ENCODE results near the gene MORN3. TPM values are rescaled to one million over a fixed set of nuclear protein-coding genes. Genes with fewer than 3 reads are reported as not detected.
"Not testable (repeated sequence)": the region's sequence is repeated elsewhere in the genome, so short reads cannot be mapped to it uniquely, and the experiment has no call there.

Gene MORN3
- total and polyA plus RNA-seq, 4 donors = 2.4 to 5.8 (median 3.0) TPM

DNA sequence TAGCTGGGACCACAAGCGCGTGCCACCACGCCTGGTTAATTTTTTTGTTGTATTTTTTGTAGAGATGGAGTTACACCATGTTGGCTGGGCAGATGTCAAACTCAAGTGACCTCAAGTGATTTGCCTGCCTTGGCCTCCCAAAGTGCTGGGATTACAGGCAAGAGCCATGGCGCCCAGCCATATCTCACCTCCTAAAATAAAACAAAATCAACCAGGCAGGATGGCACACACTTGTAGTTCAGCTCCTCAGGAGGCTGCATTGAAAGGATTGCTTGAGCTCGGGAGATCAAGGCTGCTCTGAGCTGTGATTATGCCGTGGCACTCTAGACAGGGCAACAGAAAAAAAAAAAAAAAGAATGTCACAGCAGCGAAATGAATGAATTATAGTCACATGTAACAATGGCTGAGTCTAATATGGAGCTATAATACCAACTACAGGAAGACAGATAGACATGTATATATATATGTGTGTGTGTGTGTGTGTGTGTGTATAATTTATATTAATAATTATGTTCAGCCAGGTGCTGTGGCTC is 23.8 kb upstream of the MORN3 start:
- Histone ChIP-seq H3K4me3 (no peak overlapping the region), H3K27ac (ENCODE audit: low read depth in 1 of 2, low read length in 1 of 2) (no peak overlapping the region), H3K27me3 (ENCODE audit: control insufficient read depth in 3 of 3, insufficient read depth in 3 of 3, low read length in 2 of 3) (no peaks in the 10 kb centered on the region), H3K9ac (ENCODE audit: insufficient read depth in 1 of 2, low read length in 2 of 2) (no peak overlapping the region), H3K9me3 (ENCODE audit: control insufficient read depth in 4 of 4, insufficient read depth in 3 of 4, low read length in 3 of 4) (no peaks in the 10 kb centered on the region), H3K4me1 (ENCODE audit: control insufficient read depth in 5 of 5, insufficient read depth in 5 of 5, low read length in 5 of 5) (no peaks in the 10 kb centered on the region), H3K36me3 (ENCODE audit: control insufficient read depth in 4 of 4, insufficient read depth in 4 of 4, low read length in 4 of 4) (no peaks in the 10 kb centered on the region)
- no peak for DNase-seq
- no peak for ATAC-seq (ENCODE audit: insufficient read depth, low FRiP score)
- 71 to 85% methylated on average over 7 of the region's 7 CpGs for whole genome bisulfite sequencing, 2 donors
- TF ChIP-seq, protein P1, sequence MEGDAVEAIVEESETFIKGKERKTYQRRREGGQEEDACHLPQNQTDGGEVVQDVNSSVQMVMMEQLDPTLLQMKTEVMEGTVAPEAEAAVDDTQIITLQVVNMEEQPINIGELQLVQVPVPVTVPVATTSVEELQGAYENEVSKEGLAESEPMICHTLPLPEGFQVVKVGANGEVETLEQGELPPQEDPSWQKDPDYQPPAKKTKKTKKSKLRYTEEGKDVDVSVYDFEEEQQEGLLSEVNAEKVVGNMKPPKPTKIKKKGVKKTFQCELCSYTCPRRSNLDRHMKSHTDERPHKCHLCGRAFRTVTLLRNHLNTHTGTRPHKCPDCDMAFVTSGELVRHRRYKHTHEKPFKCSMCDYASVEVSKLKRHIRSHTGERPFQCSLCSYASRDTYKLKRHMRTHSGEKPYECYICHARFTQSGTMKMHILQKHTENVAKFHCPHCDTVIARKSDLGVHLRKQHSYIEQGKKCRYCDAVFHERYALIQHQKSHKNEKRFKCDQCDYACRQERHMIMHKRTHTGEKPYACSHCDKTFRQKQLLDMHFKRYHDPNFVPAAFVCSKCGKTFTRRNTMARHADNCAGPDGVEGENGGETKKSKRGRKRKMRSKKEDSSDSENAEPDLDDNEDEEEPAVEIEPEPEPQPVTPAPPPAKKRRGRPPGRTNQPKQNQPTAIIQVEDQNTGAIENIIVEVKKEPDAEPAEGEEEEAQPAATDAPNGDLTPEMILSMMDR (IDR thresholded peaks at IDR 0.05; ENCODE audit: control extremely low read depth, extremely low read depth) = no peak

- ATAC-seq (ENCODE audit: insufficient read depth, low FRiP score); H3K27me3 ChIP-seq (ENCODE audit: control insufficient read depth in 3 of 3, insufficient read depth in 3 of 3, low read length in 2 of 3); H3K27ac ChIP-seq (ENCODE audit: low read depth in 1 of 2, low read length in 1 of 2); H3K9me3 ChIP-seq (ENCODE audit: control insufficient read depth in 4 of 4, insufficient read depth in 3 of 4, low read length in 3 of 4); H3K4me3 ChIP-seq; H3K36me3 ChIP-seq (ENCODE audit: control insufficient read depth in 4 of 4, insufficient read depth in 4 of 4, low read length in 4 of 4); H3K4me1 ChIP-seq (ENCODE audit: control insufficient read depth in 5 of 5, insufficient read depth in 5 of 5, low read length in 5 of 5); DNase-seq; H3K9ac ChIP-seq (ENCODE audit: insufficient read depth in 1 of 2, low read length in 2 of 2): not testable (repeated sequence)
- 72 to 78% methylated on average over 3 of the region's 3 CpGs for WGBS, 2 donors
Observed at GRCh38 chr12:121692744-121693143, 23.3 kb upstream of the MORN3 start.

GRCh38 chr12:121689430-121689829 is 20.0 kb upstream of the MORN3 start:
- WGBS, 2 donors = 99 to 100% methylated on average over 2 of the region's 2 CpGs
- ATAC-seq (ENCODE audit: insufficient read depth, low FRiP score) (no peak), DNase-seq (no peak)
- Histone ChIP-seq H3K36me3 (ENCODE audit: control insufficient read depth in 4 of 4, insufficient read depth in 4 of 4, low read length in 4 of 4) (no peaks in the 10 kb centered on the region), H3K9ac (ENCODE audit: insufficient read depth in 1 of 2, low read length in 2 of 2) (no peak overlapping the region), H3K4me1 (ENCODE audit: control insufficient read depth in 5 of 5, insufficient read depth in 5 of 5, low read length in 5 of 5) (no peaks in the 10 kb centered on the region), H3K4me3 (no peak overlapping the region), H3K9me3 (ENCODE audit: control insufficient read depth in 4 of 4, insufficient read depth in 3 of 4, low read length in 3 of 4) (no peaks in the 10 kb centered on the region), H3K27me3 (ENCODE audit: control insufficient read depth in 3 of 3, insufficient read depth in 3 of 3, low read length in 2 of 3) (no peaks in the 10 kb centered on the region), H3K27ac (ENCODE audit: low read depth in 1 of 2, low read length in 1 of 2) (no peak overlapping the region)
- TF ChIP-seq, protein P1 (IDR thresholded peaks at IDR 0.05; ENCODE audit: control extremely low read depth, extremely low read depth) = no peak

DNA sequence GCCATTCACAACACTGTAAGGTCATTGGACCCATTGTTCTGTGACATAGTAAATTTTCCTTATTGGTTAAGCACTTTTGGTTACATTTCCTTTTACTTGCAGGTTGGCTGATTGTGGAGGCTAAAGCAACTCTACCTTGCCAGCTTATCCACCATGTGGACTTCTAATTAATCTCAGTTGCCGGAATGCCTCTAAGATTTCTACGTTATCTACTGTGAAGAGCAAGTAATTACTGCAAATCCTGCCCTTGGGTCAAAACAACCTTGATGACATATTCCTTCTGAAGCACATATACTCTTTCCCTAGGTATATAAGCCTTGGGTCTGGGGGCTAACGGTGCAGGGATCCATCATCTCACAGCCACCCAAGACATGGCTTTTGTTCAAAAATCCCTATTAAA is 19.5 kb upstream of the MORN3 start:
- Histone ChIP-seq H3K4me3 (no peak overlapping the region), H3K9ac (ENCODE audit: insufficient read depth in 1 of 2, low read length in 2 of 2) (no peak overlapping the region), H3K27ac (ENCODE audit: low read depth in 1 of 2, low read length in 1 of 2) (no peak overlapping the region), H3K27me3 (ENCODE audit: control insufficient read depth in 3 of 3, insufficient read depth in 3 of 3, low read length in 2 of 3) (no peaks in the 10 kb centered on the region), H3K4me1 (ENCODE audit: control insufficient read depth in 5 of 5, insufficient read depth in 5 of 5, low read length in 5 of 5) (no peaks in the 10 kb centered on the region), H3K36me3 (ENCODE audit: control insufficient read depth in 4 of 4, insufficient read depth in 4 of 4, low read length in 4 of 4) (no peaks in the 10 kb centered on the region), H3K9me3 (ENCODE audit: control insufficient read depth in 4 of 4, insufficient read depth in 3 of 4, low read length in 3 of 4) (no peaks in the 10 kb centered on the region)
- 86 to 95% methylated on average over 3 of the region's 3 CpGs for WGBS, 2 donors
- TF ChIP-seq, protein P1 (IDR thresholded peaks at IDR 0.05; ENCODE audit: control extremely low read depth, extremely low read depth) = no peak
- ATAC-seq (ENCODE audit: insufficient read depth, low FRiP score) = no peak
- DNase-seq = no peak

- not testable (repeated sequence) for H3K9me3 ChIP-seq (ENCODE audit: control insufficient read depth in 4 of 4, insufficient read depth in 3 of 4, low read length in 3 of 4); DNase-seq; H3K4me1 ChIP-seq (ENCODE audit: control insufficient read depth in 5 of 5, insufficient read depth in 5 of 5, low read length in 5 of 5); H3K27ac ChIP-seq (ENCODE audit: low read depth in 1 of 2, low read length in 1 of 2); ATAC-seq (ENCODE audit: insufficient read depth, low FRiP score); H3K36me3 ChIP-seq (ENCODE audit: control insufficient read depth in 4 of 4, insufficient read depth in 4 of 4, low read length in 4 of 4); H3K27me3 ChIP-seq (ENCODE audit: control insufficient read depth in 3 of 3, insufficient read depth in 3 of 3, low read length in 2 of 3); H3K9ac ChIP-seq (ENCODE audit: insufficient read depth in 1 of 2, low read length in 2 of 2); H3K4me3 ChIP-seq
- 83 to 94% methylated on average over 13 of the region's 13 CpGs for WGBS, 2 donors
Observed at GRCh38 chr12:121679661-121680197, 10.3 kb upstream of the MORN3 start.
